Measurements from ENCODE around the gene CFAP97D2. TPM values are rescaled to one million over a fixed set of nuclear protein-coding genes. Genes with fewer than 3 reads are reported as not detected.

The CFAP97D2 gene
- total RNA-seq, 1 experiment from 2014 or later, result not detected

GRCh38 chr13:114234645-114235421 is 55.8 kb downstream of the CFAP97D2 start, which contains the start of gene CDC16 (continued):
- TF ChIP-seq ATF3 (CRISPR knock-in tag; conservative IDR thresholded peaks at IDR 0.05), result no peak
- TF ChIP-seq MLX (CRISPR knock-in tag; IDR thresholded peaks at IDR 0.05), result 0 out of 2 replicates have a peak, but pooled peaks have one; percentile 53
- TF ChIP-seq TCF7 (CRISPR knock-in tag; IDR thresholded peaks at IDR 0.05; ENCODE audit: low read depth), result peak; percentile 62; the same call in 1 of the 2 replicates
- peak; percentile 95 for TF ChIP-seq ETV6 (CRISPR knock-in tag; IDR thresholded peaks at IDR 0.05)
- 0 out of 2 replicates have a peak, but pooled peaks have one; percentile 39 for TF ChIP-seq NR2C2 (CRISPR knock-in tag; IDR thresholded peaks at IDR 0.05)
- TF ChIP-seq EMX1 (CRISPR knock-in tag; IDR thresholded peaks at IDR 0.05), result no peak
- TF ChIP-seq FOXP1 (CRISPR knock-in tag; IDR thresholded peaks at IDR 0.05; ENCODE audit: borderline replicate concordance), result peak; percentile 94; the same call in 1 of the 2 replicates
- TF ChIP-seq PRRX2 (CRISPR knock-in tag; IDR thresholded peaks at IDR 0.05), result no peak
- 0 out of 2 replicates have a peak, but pooled peaks have one; percentile 34 for TF ChIP-seq NFYB (CRISPR knock-in tag; conservative IDR thresholded peaks at IDR 0.05; ENCODE audit: low read depth)
- TF ChIP-seq ZSCAN18 (CRISPR knock-in tag; IDR thresholded peaks at IDR 0.05), result 0 out of 2 replicates have a peak, but pooled peaks have one; percentile 9
- peak; percentile 96 for TF ChIP-seq SMAD3 (CRISPR knock-in tag; IDR thresholded peaks at IDR 0.05; ENCODE audit: borderline replicate concordance)
- TF ChIP-seq ZNF232 (CRISPR knock-in tag; IDR thresholded peaks at IDR 0.05), result peak; percentile 97
- no peak for TF ChIP-seq ZNF121 (CRISPR knock-in tag; IDR thresholded peaks at IDR 0.05)
- TF ChIP-seq ATF1 (CRISPR knock-in tag; IDR thresholded peaks at IDR 0.05), result no peak

- Mint-ChIP-seq H3K4me3 (peak overlapping the region; percentile 78), H3K27ac (no peak overlapping the region), H3K36me3 (peaks cover 31% of the 10 kb centered on the region), H3K9me3 (peaks cover 8% of the 10 kb centered on the region), H3K4me1 (peaks cover 21% of the 10 kb centered on the region), H3K27me3 (ENCODE audit: low read depth) (peaks cover 19% of the 10 kb centered on the region)
- TF ChIP-seq PRDM15 (CRISPR knock-in tag; IDR thresholded peaks at IDR 0.05) (no peak), ZNF671 (CRISPR knock-in tag; IDR thresholded peaks at IDR 0.05) (no peak), KAT7 (CRISPR knock-in tag; IDR thresholded peaks at IDR 0.05; ENCODE audit: borderline replicate concordance) (no peak), ZBTB43 (CRISPR knock-in tag; IDR thresholded peaks at IDR 0.05) (no peak)
- ATAC-seq (no peak), DNase-seq (ENCODE audit: low spot score) (no peak)
- POLR2A ChIA-PET, result no interaction called here
- CTCF ChIA-PET, result interaction anchor here (1.1 kb wide), 1 partner anchor 17 kb away, joined by 4 read pairs; no protein-coding TSS in a partner anchor
Measured at GRCh38 chr13:114235697-114236096, 56.6 kb downstream of the CFAP97D2 start.

Data from WTC11 (cell line).